BE2C (cell line): Measurements from ENCODE around the gene CNP.
A peak's percentile ranks its signal among the peaks of the same experiment; 100 is the strongest.
"Not testable (repeated sequence)": the region's sequence is repeated elsewhere in the genome, so short reads cannot be mapped to it uniquely, and the experiment has no call there.

Experiments
- DNase-seq: peaks from one replicate; pipeline ENCODE4 v3.0.0-alpha.2; 2020
- H3K27me3 ChIP-seq: fragments of 250-450 bp; sonication (Bioruptor Pico); 2 replicates; pipeline ENCODE4 v1.5.1; 2020; ENCODE audit warnings: mild to moderate bottlenecking
- H3K36me3 ChIP-seq: fragments of 250-450 bp; sonication (Bioruptor Pico); 2 replicates; pipeline ENCODE4 v1.5.1; 2020; ENCODE audit warnings: mild to moderate bottlenecking
- H3K4me1 ChIP-seq: fragments of 250-450 bp; sonication (Bioruptor Pico); 2 replicates; pipeline ENCODE4 v1.5.1; 2020
- H3K4me3 ChIP-seq: 2 replicates; pipeline ENCODE4 v1.5.1; 2011; ENCODE audit warnings: low read depth, low read length
- H3K9me3 ChIP-seq: fragments of 250-450 bp; sonication (Bioruptor Pico); 2 replicates; pipeline ENCODE4 v1.5.1; 2020
- CTCF ChIP-seq: IDR thresholded peaks from 2 replicates; pipeline ENCODE4 v1.5.1; 2012; ENCODE audit warnings: mild to moderate bottlenecking, low read depth, low read length

CNP gene

GRCh38 chr17:41919840-41920579 is 46.6 kb upstream of the CNP start:
- H3K36me3 ChIP-seq, result peaks cover 20% of the 10 kb centered on the region
- no peak for DNase-seq
- H3K27me3 ChIP-seq, result no peaks in the 10 kb centered on the region
- peaks cover 11% of the 10 kb centered on the region for H3K4me1 ChIP-seq
- TF ChIP-seq CTCF, result no peak
- H3K9me3 ChIP-seq, result no peaks in the 10 kb centered on the region
- peak overlapping the region; percentile 45 for H3K4me3 ChIP-seq

- Histone ChIP-seq H3K4me3 (no peak overlapping the region), H3K27me3 (no peaks in the 10 kb centered on the region), H3K9me3 (no peaks in the 10 kb centered on the region), H3K36me3 (peaks cover 20% of the 10 kb centered on the region), H3K4me1 (peaks cover 11% of the 10 kb centered on the region)
- no peak for DNase-seq
- TF ChIP-seq CTCF, result no peak
Observed at GRCh38 chr17:41920580-41920955, 46.0 kb upstream of the CNP start.

- Histone ChIP-seq H3K36me3 (no peaks in the 10 kb centered on the region; the same call in 1 of the 2 replicates), H3K9me3 (no peaks in the 10 kb centered on the region), H3K4me1 (peaks cover 4% of the 10 kb centered on the region), H3K27me3 (no peaks in the 10 kb centered on the region), H3K4me3 (no peak overlapping the region)
- no peak for TF ChIP-seq CTCF
- no peak for DNase-seq
Observed at GRCh38 chr17:41925991-41926590, 40.5 kb upstream of the CNP start.

- H3K4me1 ChIP-seq, result peaks cover 4% of the 10 kb centered on the region
- H3K4me3 ChIP-seq, result no peak overlapping the region
- TF ChIP-seq CTCF, result no peak
- H3K36me3 ChIP-seq, result no peaks in the 10 kb centered on the region; the same call in 1 of the 2 replicates
- no peaks in the 10 kb centered on the region for H3K27me3 ChIP-seq
- no peaks in the 10 kb centered on the region for H3K9me3 ChIP-seq
- DNase-seq, result no peak
Observed at GRCh38 chr17:41928693-41929251, 37.8 kb upstream of the CNP start.

- peak; percentile 98 for DNase-seq
- Histone ChIP-seq H3K9me3 (no peaks in the 10 kb centered on the region), H3K27me3 (no peaks in the 10 kb centered on the region), H3K36me3 (peaks cover under 1% of the 10 kb centered on the region), H3K4me1 (peaks cover 4% of the 10 kb centered on the region), H3K4me3 (peak within 1 kb of the TSS; percentile 74)
- peak; percentile 54 for TF ChIP-seq CTCF
Observed at GRCh38 chr17:41930009-41930832, 36.4 kb upstream of the CNP start, which contains the start of gene ODAD4. Gene ODAD4, plus strand, starts transcription at chr17:41930617. Its CDS starts 107 bp downstream, at chr17:41930724.

GRCh38 chr17:41930833-41931156 is 35.8 kb upstream of the CNP start:
- not testable (repeated sequence) for H3K4me1 ChIP-seq, H3K36me3 ChIP-seq, DNase-seq, H3K27me3 ChIP-seq, H3K9me3 ChIP-seq
- peak overlapping the region; percentile 74 for H3K4me3 ChIP-seq

- not testable (repeated sequence) for DNase-seq, H3K4me3 ChIP-seq, H3K27me3 ChIP-seq, H3K4me1 ChIP-seq, H3K9me3 ChIP-seq
- peaks cover 11% of the 10 kb centered on the region for H3K36me3 ChIP-seq
Observed at GRCh38 chr17:41931715-41932114, 34.9 kb upstream of the CNP start.
